Stimulated activated CD8-positive, alpha-beta memory T cell treated with anti-CD3 and anti-CD28 coated beads, Interleukin-4, amount 100 ng/mL, for 48 hours (primary cell): ENCODE measurements around the gene PEF1.
A peak's percentile ranks its signal among the peaks of the same experiment; 100 is the strongest.

ENCODE experiments used
- DNase-seq: peaks from one replicate; pipeline ENCODE4 v3.0.0-alpha.2; 2020

PEF1 gene

DNA sequence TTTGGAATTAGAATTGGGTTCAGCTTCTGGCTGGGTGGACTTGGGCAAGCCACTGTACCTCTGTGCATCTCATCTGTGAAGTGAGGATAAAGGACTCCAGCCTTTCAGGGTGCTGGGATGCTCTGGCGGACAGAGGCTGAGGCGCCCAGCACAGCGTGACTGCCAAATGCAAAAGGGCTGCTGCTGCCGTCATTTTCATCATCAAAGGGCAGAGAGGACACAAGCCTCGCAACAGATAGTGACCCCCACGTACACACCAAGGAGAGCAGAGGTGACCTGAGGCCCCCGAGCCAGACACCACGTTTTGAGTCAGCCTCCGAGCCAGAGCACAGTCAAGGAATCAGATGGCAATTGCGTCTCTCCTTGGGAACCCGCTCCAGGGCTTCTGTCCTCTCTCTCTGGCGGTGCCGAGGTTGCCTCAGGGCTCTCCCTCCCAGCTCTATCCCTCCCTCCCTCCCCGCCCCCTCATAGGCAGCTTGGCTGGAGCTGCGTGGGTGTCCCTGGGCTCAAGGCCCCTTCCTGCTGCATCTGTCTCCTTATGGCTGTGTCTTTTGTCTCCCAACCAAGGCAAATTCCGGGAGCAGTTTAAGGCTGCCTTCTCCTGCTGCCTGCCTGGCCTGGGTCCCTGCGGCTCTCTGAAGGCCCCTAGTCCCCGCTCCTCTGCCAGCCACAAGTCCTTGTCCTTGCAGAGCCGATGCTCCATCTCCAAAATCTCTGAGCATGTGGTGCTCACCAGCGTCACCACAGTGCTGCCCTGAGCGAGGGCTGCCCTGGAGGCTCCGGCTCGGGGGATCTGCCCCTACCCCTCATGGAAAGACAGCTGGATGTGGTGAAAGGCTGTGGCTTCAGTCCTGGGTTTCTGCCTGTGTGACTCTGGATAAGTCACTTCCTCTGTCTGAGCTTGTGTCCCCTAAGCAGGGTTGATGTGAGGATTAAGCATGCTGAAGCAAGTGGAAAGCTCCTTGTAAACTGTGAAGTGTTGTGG, 18.2 kb downstream of the PEF1 start:
- no peak for DNase-seq

DNA sequence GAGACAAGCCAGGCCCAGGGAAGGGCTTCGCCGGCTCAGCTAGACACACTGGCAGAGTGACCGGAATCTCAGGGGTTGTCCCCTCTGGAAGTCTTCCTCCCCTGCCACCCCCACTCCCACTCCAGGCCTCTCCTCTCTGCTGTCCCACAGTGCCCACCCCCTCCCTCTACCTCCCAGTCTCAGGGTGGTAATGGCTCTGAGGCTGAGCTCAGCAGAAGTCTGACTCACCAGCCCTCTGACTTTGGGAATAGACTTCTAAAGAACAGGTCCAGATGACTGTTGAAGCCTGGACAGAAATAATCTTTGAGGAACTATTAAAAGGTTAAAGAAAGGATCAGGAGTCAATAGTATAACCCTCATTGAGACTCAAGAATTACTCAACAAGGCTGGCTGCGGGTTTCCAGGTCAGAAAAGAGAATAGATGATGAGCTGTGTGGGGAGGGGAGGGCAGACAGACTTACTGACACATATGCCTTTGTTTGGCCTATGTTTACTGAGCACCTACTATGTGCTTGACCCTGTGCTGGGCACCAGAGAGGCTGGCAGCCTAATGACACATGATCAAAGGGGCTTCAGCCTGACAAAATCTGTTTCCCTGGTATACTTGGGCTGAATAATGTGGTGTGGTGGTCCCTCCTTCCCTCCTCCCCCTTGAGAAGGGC, 19.0 kb downstream of the PEF1 start:
- DNase-seq = no peak

DNA sequence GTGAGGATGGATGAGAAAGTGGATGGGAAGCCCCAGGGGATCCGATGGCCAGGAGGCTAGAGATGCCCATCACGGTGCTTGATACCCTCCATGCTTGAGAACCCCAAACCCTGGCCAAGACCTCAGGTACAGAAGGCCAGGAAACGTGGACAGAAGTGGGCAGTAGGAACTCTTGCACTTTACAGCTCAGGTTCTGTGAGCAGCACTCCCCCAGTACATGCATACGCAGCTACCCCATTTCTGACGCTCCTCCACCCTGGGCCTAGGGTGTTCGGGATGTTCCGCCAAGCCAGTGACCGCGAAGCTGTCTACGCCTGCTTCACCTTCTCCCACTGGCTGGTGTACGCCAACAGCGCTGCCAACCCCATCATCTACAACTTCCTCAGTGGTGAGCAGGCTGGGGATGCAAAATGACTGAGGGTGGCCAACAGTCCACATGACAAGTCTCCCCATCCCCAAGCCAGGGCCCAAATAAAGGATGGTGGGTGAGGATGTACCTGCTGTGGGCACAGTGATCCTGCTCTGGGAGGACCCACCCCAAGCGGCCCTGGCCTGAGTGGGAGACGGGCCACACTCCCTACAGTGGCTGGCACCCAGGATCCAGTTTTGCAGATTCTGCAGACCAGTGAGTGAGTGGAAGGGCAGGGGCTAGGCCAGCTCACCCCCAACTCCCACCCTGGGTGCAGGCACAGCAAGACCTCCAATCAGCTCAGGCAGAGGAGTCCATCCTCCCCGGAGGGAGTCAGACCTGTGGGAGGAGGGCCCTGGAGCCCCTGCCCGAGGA, 19.8 kb downstream of the PEF1 start:
- no peak for DNase-seq

DNA sequence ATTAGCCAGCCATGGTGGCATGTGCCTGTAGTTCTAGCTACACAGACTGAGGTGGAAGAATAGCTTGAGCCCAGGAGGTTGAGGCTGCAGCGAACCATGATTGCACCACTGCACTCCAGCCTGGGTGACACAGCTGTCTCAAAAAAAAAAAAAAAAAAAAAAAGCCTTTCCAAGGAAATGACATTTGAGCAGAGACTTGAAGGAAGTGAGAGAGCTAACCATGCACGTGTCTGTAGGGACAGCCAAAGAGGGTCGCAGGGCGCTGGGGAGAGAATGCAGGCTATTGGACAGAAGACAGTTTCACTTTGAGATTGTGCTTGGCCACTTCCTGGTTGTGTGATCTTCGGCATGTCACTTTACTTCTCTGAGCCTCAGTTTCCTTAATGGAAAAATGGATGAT, 20.4 kb downstream of the PEF1 start:
- no peak for DNase-seq

DNA sequence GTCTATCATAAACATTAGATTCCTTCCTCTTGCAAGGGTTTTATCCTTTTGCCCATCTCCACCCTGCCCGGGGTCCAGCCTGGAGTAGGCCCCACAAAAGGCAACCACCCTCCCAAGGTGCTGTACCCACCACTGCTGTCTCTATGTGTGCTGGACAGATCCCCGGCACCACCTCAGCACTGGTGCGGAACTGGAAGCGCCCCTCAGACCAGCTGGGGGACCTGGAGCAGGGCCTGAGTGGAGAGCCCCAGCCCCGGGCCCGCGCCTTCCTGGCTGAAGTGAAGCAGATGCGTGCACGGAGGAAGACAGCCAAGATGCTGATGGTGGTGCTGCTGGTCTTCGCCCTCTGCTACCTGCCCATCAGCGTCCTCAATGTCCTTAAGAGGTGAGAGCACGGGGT, 21.3 kb downstream of the PEF1 start:
- DNase-seq = peak; percentile 18

DNA sequence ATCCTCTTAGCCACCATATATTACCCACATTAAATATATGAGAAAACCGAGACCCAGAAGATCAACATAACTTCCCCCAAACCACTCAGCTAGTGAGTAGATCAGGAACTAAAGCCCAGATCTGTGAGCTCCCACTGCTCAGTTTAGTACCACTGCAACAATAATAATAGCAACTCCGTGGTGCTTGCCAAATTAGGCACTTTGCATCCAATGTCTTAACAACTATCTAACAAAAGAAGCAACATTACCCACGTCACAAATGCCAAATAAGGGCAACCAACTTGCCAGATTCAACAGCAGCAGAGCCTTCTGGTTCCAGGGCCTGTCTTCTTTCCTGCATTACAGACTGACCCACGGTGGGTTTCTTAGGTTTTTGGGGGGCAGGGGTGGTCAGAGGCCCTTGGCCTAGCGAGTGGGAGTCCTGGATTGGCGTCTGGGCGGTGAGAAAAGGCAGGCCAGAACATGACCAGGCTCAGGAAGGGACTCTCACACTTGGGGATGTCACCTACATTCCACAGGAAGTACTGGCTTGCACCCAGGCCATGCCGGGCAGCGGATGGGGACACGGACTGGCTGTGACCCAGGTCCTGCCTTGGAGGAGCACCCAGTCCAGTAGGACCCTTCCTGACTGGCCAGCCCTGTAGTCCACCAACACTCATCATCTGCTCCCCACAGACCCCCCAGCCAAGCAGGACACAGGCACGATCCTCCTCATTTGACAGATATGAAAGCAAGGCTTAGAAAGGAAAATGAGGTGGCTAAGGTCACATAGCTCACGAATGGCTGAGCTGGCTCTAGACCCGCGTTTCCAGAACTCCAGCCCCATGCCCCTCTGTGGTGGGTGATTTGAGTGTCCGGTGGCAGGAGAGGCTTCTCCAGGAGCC, 22.6 kb downstream of the PEF1 start:
- peak; percentile 15 for DNase-seq

DNA sequence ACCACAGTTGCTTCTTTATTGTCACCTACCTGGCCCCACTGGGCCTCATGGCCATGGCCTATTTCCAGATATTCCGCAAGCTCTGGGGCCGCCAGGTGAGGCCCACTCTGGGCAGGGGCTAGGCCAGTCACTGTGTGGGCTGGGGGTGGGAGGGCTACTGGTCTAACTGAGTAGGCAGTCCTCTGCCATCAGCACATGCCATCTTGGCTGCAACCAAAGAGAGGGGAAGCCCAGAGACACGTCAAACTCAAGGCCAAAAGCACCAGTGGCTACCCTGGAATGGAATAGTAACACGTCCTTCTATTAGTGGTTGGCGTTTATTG, 23.2 kb downstream of the PEF1 start:
- DNase-seq = no peak

DNA sequence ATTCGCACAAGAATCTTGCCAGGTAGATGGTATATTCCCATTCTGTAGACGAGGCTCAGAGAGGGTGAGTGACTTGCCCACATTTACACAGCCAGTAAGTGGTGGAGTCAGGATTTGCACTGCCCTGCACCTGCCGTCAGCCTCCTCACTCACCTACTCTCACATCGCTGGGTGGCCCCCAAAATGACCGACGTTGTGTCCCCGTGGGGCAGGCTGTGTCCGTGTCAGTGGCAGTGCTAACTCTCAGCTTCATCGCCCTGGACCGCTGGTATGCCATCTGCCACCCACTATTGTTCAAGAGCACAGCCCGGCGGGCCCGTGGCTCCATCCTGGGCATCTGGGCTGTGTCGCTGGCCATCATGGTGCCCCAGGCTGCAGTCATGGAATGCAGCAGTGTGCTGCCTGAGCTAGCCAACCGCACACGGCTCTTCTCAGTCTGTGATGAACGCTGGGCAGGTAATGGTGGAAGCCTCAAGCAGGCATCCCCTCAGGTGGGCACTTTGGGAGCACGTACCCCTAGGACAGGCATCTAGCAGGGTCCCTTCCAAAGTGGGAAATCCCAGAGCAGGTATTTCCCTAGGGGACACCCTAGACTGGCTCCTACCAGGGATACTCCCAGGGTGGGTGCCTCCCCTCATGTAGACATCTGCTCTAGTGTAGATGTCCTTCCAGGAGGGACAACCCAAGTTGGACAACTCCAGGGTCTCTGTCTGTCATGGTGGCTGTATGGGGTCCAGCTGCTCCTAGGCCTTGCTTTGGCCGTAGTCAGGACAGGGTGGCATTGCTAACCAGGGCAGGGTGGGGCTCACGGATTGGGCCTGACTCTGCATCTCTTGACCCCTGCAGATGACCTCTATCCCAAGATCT, 23.8 kb downstream of the PEF1 start:
- DNase-seq = peak; percentile 15

DNA sequence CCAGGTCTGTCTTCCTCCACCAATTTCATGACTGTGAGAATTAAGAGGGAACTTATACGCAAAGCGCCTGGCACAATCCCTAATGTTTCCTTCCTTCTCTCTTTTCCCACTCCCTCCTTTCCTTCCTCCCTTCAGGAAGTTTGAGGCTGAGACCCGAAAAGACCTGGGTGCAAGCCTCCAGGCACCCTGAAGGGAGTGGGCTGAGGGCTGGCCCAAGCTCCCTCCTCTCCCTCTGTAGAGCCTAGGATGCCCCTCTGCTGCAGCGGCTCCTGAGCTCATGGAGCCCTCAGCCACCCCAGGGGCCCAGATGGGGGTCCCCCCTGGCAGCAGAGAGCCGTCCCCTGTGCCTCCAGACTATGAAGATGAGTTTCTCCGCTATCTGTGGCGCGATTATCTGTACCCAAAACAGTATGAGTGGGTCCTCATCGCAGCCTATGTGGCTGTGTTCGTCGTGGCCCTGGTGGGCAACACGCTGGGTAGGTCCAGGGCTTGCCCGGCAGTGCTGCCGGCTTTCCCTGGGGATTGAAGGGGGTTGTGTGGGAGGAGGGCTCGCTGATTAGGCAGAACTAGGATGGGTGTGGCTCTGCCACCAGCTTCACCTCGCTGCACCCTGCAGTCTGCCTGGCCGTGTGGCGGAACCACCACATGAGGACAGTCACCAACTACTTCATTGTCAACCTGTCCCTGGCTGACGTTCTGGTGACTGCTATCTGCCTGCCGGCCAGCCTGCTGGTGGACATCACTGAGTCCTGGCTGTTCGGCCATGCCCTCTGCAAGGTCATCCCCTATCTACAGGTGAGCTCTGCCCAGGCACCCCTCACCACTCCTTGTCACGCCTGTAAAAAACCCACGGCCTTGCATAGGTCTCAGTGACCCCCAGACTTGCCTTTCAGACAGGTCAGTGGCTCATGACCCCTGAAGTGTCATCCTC, 25.5 kb downstream of the PEF1 start:
- DNase-seq = peak; percentile 18

DNA sequence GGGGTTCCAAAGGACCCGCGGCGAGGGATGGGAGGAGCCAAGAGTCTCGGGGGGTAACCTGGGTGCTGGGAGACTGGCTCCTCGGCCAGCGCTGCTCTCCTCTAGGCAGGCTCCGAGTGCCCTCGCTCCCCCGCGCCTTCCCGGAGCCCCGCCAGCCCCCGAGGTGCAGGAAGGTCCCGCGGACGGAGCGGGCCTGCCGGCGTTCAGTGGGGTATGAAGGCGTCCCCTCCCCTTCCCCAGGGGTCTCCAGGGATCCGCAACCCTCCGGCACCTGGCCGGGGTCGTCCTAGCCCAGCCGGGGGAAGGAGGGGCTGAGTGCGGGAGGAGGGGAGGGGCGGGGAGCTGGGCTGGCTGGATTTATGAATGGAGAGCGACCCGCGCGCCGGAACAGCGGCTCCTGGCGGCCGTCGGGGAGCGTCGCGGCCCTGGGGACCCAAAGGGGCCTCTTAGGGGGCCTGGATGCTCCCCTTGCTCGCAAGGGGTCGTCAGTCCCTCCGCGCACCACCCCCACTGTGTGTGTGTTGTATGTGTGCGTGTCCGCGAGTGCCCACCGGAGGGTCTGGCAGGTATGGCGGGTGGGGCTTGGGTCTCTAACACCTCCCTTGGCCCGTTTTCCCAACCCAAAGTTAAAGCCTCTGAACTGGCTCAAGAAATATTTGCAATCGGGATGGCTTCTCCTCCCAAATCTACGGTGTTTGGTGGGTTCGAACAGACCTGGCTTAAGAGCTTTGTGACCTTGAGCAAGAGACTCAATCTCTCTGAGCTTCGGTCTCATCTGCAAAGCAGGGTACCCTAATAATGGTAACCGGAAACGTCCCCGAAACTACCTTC, 26.5 kb downstream of the PEF1 start:
- DNase-seq = peak; percentile 68

DNA sequence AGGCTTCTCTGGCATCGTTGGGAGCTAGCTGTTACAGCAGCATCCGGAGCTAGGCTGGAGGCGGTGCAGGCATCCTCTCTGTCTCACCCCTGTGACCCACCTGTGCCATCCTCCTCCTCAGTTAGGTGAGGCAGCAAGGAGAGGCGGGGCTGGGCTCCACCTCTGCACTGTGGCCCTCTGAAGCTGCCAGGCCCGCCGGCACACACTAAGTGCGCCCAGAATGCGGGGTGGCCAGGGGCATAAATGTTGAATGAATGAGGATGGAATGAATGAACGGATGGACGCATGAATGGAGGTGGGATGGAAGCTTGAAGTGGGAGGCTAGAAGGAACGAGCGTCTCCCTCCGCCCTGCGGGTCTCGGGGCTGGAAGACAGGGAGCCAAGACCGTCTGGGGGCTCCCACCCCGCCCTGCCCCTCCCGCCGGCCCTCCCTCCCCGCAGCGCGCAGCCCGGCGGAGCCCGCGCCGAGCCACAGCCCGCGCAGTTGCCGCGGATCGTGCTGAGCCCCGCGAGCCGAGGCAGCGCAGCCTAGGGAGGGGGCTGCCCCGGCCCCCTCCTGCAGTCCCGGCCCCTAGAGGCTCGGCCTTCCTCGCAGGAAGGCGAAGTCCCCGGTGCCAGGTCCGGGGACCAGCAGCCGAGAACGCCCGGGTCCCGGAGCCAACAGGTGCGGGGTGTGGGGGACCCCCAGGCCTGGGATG, 27.3 kb downstream of the PEF1 start, which contains the start of gene HCRTR1:
TSS of gene HCRTR1 (plus strand) at position 472 of the 698 bp plus-strand sequence. CDS start 1,504 bp downstream, outside the sequence.
- DNase-seq = peak; percentile 21

DNA sequence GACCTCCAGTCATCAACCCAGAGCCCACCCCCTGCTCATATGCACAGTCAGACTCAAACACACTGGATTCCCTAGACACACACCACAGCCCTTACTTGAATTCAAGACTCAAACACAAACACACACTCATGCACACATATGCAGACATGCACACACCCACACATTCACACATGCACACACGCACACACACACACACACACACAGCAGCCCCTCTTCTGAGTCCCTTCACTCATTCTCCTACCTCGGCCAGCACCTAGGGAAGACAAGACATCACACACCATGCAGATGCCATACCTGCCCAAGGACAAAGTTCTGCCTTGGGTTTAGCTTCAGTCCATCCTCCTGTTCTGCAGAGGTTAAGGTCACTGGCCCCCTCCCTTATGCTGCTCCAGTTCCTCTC, 28.7 kb downstream of the PEF1 start:
- DNase-seq = peak; percentile 4

DNA sequence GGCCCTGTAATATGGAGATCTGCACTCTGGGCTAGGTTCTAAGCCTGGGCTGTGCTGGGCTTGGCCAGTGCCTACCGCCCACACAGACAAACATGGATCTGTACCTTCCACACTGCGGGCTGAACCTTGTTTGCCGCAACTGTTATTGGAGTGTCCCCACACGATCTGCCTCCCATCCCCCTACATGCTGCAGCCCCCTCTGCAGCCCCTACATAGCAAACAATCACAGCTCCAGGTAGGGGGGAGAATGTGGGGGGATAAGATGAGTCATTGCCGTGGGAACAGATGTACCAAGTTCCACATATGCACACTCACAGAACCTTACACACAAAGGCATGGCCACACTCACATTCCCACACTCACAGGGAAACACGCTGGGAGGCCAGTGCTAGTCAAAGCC, 29.3 kb downstream of the PEF1 start:
- DNase-seq = peak; percentile 18

DNA sequence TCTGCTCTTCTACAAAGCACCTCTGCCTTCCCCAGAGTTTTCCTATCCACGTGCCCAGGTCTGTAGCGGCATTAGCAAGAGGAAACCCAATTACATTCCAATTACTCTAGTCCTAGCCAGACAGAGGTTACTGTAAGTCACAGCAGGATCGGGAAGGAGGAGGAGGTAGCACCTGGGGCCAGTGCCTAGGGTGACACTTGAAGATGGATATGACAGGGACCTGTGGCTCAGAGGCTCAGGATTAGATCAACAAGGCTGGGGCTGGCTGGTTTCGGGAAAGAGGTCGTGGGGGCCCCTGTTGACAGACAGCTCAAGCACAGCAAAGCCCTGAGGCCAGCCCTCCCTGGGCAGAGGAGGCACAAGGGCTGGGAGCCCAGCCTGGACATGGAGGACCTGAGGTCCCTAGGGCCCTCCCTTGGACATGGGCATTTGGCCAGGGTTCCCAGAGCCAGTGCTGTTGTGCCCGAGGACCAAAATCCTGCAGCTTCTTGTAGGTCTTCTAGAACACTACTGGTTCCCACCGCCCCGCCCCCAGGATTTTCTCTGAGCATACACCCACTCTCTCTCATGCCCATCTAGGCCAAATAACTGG, 30.2 kb downstream of the PEF1 start:
- peak; percentile 20 for DNase-seq

DNA sequence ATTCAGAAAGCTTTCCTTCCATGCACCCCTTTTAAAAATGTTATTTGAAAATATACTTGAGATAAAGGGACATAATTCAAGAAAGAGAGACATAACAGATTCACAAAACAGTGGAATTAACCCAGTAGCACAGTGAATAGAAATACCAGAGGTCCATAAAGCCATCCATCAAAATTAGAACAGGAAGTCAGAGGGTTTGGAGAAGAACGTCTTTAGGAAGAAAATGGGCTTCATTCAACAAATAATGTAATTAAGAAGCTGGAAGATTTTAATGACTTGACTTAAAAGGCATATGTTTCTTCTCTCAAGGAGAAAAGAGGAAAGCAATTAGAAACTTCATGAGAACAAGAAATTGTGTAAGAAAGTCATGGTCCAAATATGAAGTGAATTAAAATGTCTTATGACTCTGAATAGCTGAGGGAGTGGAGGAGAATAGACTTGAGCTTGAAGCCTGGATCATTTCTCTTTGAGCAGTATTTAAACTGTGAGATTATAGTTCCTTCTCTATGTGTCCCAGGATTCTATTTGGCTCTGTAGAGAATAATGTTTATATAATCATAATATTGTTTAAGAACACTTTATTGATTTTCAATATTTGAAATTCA, 35.1 kb downstream of the PEF1 start:
- DNase-seq = no peak

DNA sequence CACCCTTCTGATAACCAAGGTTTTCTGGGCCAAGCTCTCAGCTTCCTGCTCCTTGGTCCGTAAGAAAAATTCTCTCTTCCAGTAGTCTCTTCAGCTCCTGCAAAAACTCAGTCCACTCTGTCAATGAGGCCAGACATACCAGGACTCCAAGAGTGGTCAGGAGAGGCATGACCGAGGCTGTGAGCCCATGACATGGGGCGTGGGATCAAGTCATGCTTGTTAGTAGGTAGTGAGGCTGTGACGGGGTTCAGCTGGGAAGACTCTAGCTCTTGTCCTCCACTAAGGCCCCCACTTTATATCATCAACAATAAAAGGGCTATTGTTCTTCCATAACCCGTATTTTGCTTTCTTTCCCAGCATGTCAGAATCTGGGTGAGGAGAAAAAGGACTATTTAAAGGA, 37.3 kb downstream of the PEF1 start:
- no peak for DNase-seq

DNA sequence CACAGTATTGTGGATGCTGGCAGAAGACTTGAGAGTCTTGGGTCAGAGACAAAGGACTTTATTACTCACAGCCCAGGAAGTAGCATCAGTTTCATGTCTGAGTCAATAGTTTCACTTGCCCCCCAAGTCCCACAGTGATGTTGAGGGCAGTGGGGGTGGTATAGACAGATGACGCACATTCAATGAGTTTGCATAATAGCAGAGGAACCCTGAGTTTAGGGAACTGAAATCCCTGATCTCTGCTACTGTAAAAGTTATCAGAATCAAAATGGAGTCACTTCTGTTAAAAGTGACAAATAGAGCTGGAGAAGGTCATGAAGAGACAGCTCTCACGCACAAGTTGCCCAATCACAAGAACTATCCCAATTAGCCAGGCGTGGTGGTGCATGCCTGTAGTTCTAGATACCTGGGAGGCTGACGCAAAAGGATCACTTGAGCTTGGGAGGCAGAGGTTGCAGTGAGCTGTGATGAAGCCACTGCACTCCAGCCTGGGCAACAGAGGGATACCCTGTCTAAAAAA, 38.7 kb downstream of the PEF1 start:
- DNase-seq = peak; percentile 60
